HuH-7 (cell line): ENCODE results near the gene ATRN.

ENCODE experiments used
- DNase-seq: peaks from one replicate; pipeline ENCODE4 v3.0.0; 2011; ENCODE audit warnings: low spot score

Gene ATRN

GRCh38 chr20:3677733-3678132 is 206.9 kb downstream of the ATRN start:
- DNase-seq, result no peak

- no peak for DNase-seq
Measured at GRCh38 chr20:3678198-3678597, 207.4 kb downstream of the ATRN start.

GRCh38 chr20:3678856-3679720 is 208.3 kb downstream of the ATRN start:
- no peak for DNase-seq

GRCh38 chr20:3679749-3680700 is 209.2 kb downstream of the ATRN start:
- DNase-seq, result no peak

- DNase-seq, result no peak
Measured at GRCh38 chr20:3680701-3681351, 210.0 kb downstream of the ATRN start.

GRCh38 chr20:3681352-3681930 is 210.6 kb downstream of the ATRN start:
- no peak for DNase-seq

GRCh38 chr20:3681931-3682781 is 211.3 kb downstream of the ATRN start, which contains the start of gene ADAM33:
ADAM33 (minus strand) TSS chr20:3682010; CDS start chr20:3682004, 6 bp downstream.
- peak; percentile 74 for DNase-seq

GRCh38 chr20:3685341-3685740 is 214.5 kb downstream of the ATRN start:
- DNase-seq, result no peak

- no peak for DNase-seq
Measured at GRCh38 chr20:3686421-3686820, 215.6 kb downstream of the ATRN start.

GRCh38 chr20:3686867-3687321 is 216.1 kb downstream of the ATRN start:
- DNase-seq, result no peak

GRCh38 chr20:3687655-3688054 is 216.8 kb downstream of the ATRN start:
- DNase-seq, result peak; percentile 86

- DNase-seq, result no peak
Measured at GRCh38 chr20:3689978-3690377, 219.2 kb downstream of the ATRN start.

- DNase-seq, result no peak
Measured at GRCh38 chr20:3690413-3690812, 219.6 kb downstream of the ATRN start.

- DNase-seq, result no peak
Measured at GRCh38 chr20:3691306-3691705, 220.5 kb downstream of the ATRN start.

GRCh38 chr20:3691897-3692296 is 221.1 kb downstream of the ATRN start:
- DNase-seq, result no peak

- no peak for DNase-seq
Measured at GRCh38 chr20:3692706-3693294, 222.0 kb downstream of the ATRN start.

GRCh38 chr20:3693376-3693775 is 222.6 kb downstream of the ATRN start:
- DNase-seq, result no peak

GRCh38 chr20:3694864-3695263 is 224.0 kb downstream of the ATRN start:
- no peak for DNase-seq

GRCh38 chr20:3696200-3696599 is 225.4 kb downstream of the ATRN start:
- DNase-seq, result no peak
